OCI-LY3 (cell line): ENCODE data around the gene PLD4.
"Not testable (repeated sequence)": the region's sequence is repeated elsewhere in the genome, so short reads cannot be mapped to it uniquely, and the experiment has no call there.

ENCODE experiments used
- H2AFZ ChIP-seq: fragments of 200-600, 300-600 bp; shearing (Covaris generic); 2 replicates; pipeline ENCODE4 v1.6.0; 2014; ENCODE audit warnings: antibody characterized with exemption, low read depth, low read length
- H3K27ac ChIP-seq: fragments of 200-600, 300-600 bp; sonication (generic); 2 replicates; pipeline ENCODE4 v1.5.1; 2014; ENCODE audit warnings: mild to moderate bottlenecking, low read length, moderate library complexity, mixed read lengths
- H3K27me3 ChIP-seq: fragments of 200-600, 300-600 bp; sonication (generic); 2 replicates; pipeline ENCODE4 v1.6.1; 2014; ENCODE audit warnings: low read depth, low read length, mixed read lengths
- H3K36me3 ChIP-seq: fragments of 200-600, 300-600 bp; sonication (generic); replicated peaks from 2 replicates; pipeline ENCODE3; 2014; ENCODE audit warnings: low read depth, low read length, mixed read lengths
- H3K4me1 ChIP-seq: fragments of 300-600, 200-600 bp; sonication (generic); 2 replicates; pipeline ENCODE4 v1.6.1; 2014; ENCODE audit warnings: low read length, mixed read lengths
- H3K4me2 ChIP-seq: fragments of 200-600, 300-600 bp; sonication (generic); 2 replicates; pipeline ENCODE4 v1.6.1; 2014; ENCODE audit warnings: low read length, mixed read lengths
- H3K4me3 ChIP-seq: fragments of 300-600, 200-600 bp; sonication (generic); 2 replicates; pipeline ENCODE4 v1.5.1; 2014; ENCODE audit warnings: antibody characterized with exemption, mild to moderate bottlenecking, low read length, moderate library complexity
- H3K79me2 ChIP-seq: fragments of 300-600, 200-600 bp; shearing (Covaris generic); 2 replicates; pipeline ENCODE4 v1.6.1; 2014; ENCODE audit warnings: mild to moderate bottlenecking, low read length, mixed read lengths
- H3K9ac ChIP-seq: fragments of 300-600, 200-600 bp; shearing (Covaris generic); 2 replicates; pipeline ENCODE4 v1.6.0; 2014; ENCODE audit warnings: mild to moderate bottlenecking, low read length, moderate library complexity
- H3K9me3 ChIP-seq: fragments of 200-600, 300-600 bp; shearing (Covaris generic); 2 replicates; pipeline ENCODE4 v1.6.1; 2014; ENCODE audit warnings: low read length, mixed read lengths; ENCODE audit not compliant: insufficient read depth
- H4K20me1 ChIP-seq: fragments of 200-600, 300-600 bp; sonication (generic); 2 replicates; pipeline ENCODE4 v1.6.1; 2016; ENCODE audit warnings: low read length, mixed read lengths; ENCODE audit not compliant: insufficient read depth
- CTCF ChIP-seq: fragments of 200-600, 300-600 bp; sonication (generic); IDR thresholded peaks from 2 replicates; pipeline ENCODE4 v1.5.1; 2014; ENCODE audit warnings: antibody characterized with exemption, low read length, low read depth
- EZH2phosphoT487 ChIP-seq: fragments of 200-600 bp; shearing (Covaris generic); IDR thresholded peaks from 2 replicates; pipeline ENCODE4 v1.6.1; 2018; ENCODE audit warnings: antibody characterized with exemption, mixed run types, low read depth

The PLD4 gene

GRCh38 chr14:104898870-104899510, 25.7 kb upstream of the PLD4 start:
- Histone ChIP-seq H3K36me3 (peaks cover 3% of the 10 kb centered on the region), H3K79me2 (no peaks in the 10 kb centered on the region), H3K4me3 (no peak overlapping the region), H2AFZ (no peak overlapping the region), H3K27me3 (peaks cover 4% of the 10 kb centered on the region; the same call in 1 of the 2 replicates), H4K20me1 (no peaks in the 10 kb centered on the region), H3K9ac (no peak overlapping the region), H3K9me3 (peaks cover 6% of the 10 kb centered on the region; the same call in 1 of the 2 replicates), H3K4me2 (no peak overlapping the region), H3K4me1 (peaks cover 35% of the 10 kb centered on the region), H3K27ac (no peak overlapping the region)
- TF ChIP-seq EZH2phosphoT487 (no peak), CTCF (no peak)

DNA sequence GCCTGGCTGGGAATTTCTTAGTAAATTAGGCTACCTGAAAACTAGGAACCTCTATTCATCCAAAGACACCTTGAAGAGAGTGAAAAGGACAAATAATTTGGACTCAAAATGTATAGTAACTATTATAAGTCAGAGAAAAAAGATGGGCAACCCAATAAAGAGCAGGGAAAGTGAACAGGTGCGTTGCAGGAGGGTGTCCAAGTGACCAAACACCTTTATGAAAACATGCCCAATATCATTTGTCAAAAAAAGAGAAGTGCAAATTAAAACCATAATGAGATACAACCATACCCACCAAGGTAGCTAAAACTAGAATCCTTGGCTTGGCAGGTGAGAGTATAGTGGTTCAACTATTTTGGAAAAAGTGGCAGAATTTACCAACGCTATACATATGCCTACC, 24.9 kb upstream of the PLD4 start:
- Histone ChIP-seq H3K27me3 (peaks cover 6% of the 10 kb centered on the region; the same call in 1 of the 2 replicates), H3K4me2 (0 out of 2 replicates have a peak overlapping the region, but pooled peaks have one; percentile 10), H3K4me3 (no peak overlapping the region), H2AFZ (no peak overlapping the region), H3K79me2 (no peaks in the 10 kb centered on the region), H3K4me1 (peaks cover 42% of the 10 kb centered on the region), H3K36me3 (peaks cover 3% of the 10 kb centered on the region), H3K9me3 (peaks cover 7% of the 10 kb centered on the region; the same call in 1 of the 2 replicates), H3K27ac (no peak overlapping the region), H3K9ac (no peak overlapping the region), H4K20me1 (no peaks in the 10 kb centered on the region)
- no peak for TF ChIP-seq CTCF
- no peak for TF ChIP-seq EZH2phosphoT487

DNA sequence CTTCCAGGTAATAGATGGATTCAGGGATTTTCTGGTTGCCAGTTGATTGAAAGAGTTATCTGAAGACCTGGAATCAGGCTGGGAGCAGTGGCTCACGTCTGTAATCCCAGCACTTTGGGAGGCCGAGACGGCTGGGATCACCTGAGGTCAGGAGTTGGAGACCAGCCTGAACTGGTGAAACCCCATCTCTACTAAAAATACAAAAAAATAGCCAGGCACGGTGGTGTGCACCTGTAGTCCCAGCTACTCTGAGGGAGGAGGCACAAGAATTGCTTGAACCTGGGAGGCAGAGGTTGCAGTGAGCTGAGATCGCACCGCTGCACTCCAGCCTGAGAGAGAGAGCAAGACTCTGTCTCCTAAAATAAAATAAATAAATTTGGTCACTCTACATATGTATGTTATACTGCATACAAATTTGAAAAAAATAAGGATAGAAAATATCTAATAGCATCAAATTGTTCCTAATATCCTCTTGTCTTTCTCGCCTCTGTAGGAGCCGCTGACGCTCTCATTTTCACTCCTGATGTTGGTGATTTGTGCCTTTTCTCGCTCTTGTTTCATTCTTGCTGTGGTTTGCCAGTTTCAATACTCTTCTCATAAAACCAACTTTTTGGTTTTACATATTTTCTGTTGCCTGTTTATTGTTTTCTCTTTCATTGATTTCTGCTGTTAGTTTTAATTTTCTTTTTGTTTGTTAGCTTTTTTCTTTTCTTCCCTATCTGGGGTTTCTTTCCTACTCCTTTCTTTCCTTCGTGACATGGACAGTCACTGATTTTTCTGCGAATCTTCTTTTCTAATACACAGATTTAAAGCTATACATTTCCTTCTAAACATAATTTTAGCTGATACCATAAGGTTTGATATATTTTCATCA, 23.8 kb upstream of the PLD4 start:
- no peak overlapping the region for H3K4me3 ChIP-seq
- peaks cover 39% of the 10 kb centered on the region for H3K4me1 ChIP-seq
- H3K4me2 ChIP-seq, result peak overlapping the region; percentile 7; the same call in 1 of the 2 replicates
- no peak overlapping the region for H3K9ac ChIP-seq
- H3K36me3 ChIP-seq, result peaks cover 3% of the 10 kb centered on the region
- H4K20me1 ChIP-seq, result no peaks in the 10 kb centered on the region
- H2AFZ ChIP-seq, result no peak overlapping the region
- H3K27ac ChIP-seq, result no peak overlapping the region
- no peak for TF ChIP-seq EZH2phosphoT487
- no peak for TF ChIP-seq CTCF
- H3K27me3 ChIP-seq, result peaks cover 6% of the 10 kb centered on the region; the same call in 1 of the 2 replicates
- H3K9me3 ChIP-seq, result peaks cover 7% of the 10 kb centered on the region; the same call in 1 of the 2 replicates
- no peaks in the 10 kb centered on the region for H3K79me2 ChIP-seq

GRCh38 chr14:104903990-104904389, 20.7 kb upstream of the PLD4 start:
- Histone ChIP-seq H3K4me2 (peak overlapping the region; percentile 49), H3K27ac (no peak overlapping the region), H3K4me3 (peak overlapping the region; percentile 36; the same call in 1 of the 2 replicates), H4K20me1 (no peaks in the 10 kb centered on the region), H3K4me1 (peaks cover 32% of the 10 kb centered on the region), H3K9ac (no peak overlapping the region), H3K79me2 (no peaks in the 10 kb centered on the region), H3K9me3 (peaks cover 23% of the 10 kb centered on the region; the same call in 1 of the 2 replicates), H3K27me3 (peaks cover 22% of the 10 kb centered on the region; the same call in 1 of the 2 replicates), H3K36me3 (peaks cover 7% of the 10 kb centered on the region), H2AFZ (no peak overlapping the region; the same call in 1 of the 2 replicates)
- TF ChIP-seq CTCF (no peak), EZH2phosphoT487 (no peak)

DNA sequence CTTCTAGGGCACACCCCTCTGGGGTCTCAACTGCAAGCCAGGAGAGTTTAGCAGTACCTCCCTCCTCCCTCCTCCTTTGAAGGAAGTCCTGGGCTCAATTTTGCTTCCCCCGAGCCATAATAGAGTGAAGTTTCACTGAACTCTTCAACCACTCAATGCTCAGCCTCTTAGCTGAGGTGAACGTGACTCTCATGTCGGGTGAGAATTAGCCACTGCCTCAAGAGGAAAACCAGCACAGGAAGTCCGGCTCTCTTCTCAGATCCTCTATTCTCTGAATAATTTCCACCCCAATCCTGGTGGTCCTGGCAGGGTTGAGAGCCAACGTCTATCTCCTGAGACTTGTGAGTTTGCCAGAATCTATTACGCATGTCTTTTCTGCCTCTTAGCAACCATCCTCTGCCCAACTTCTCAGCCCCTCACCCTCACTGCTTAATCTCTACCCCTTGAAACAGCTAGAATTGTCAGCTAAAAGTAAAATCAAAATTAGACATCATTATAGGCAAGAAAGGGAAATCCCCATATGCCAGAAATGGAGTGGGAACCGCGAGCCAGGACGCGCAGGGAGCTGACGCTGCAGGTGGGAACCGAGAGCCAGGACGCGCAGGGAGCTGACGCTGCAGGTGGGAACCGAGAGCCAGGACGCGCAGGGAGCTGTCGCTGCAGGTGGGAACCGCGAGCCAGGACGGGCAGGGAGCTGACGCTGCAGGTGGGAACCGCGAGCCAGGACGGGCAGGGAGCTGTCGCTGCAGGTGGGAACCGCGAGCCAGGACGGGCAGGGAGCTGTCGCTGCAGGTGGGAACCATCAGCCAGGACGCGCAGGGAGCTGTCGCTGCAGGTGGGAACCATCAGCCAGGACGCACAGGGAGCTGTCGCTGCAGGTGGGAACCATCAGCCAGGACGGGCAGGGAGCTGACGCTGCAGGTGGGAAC, 19.8 kb upstream of the PLD4 start:
- peaks cover 28% of the 10 kb centered on the region for H3K4me1 ChIP-seq

More for the DNA sequence above, 19.8 kb upstream of the PLD4 start:
- H2AFZ ChIP-seq, result peak overlapping the region; percentile 57; the same call in 1 of the 2 replicates
- peak overlapping the region; percentile 24; the same call in 1 of the 2 replicates for H3K27ac ChIP-seq
- H3K9ac ChIP-seq, result peak overlapping the region; percentile 7; the same call in 1 of the 2 replicates
- H3K4me2 ChIP-seq, result peak overlapping the region; percentile 49
- H3K79me2 ChIP-seq, H3K36me3 ChIP-seq, H4K20me1 ChIP-seq: not testable (repeated sequence)
- H3K9me3 ChIP-seq, result peaks cover 23% of the 10 kb centered on the region; the same call in 1 of the 2 replicates
- H3K4me3 ChIP-seq, result peak overlapping the region; percentile 36
- peaks cover 22% of the 10 kb centered on the region; the same call in 1 of the 2 replicates for H3K27me3 ChIP-seq
